Measurements from ENCODE around the gene FAM187B. TPM values are rescaled to one million over a fixed set of nuclear protein-coding genes. Genes with fewer than 3 reads are reported as not detected.
A peak's percentile ranks its signal among the peaks of the same experiment; 100 is the strongest.

The FAM187B gene
- total RNA-seq, 1 donor from 2014 or later = not detected

DNA sequence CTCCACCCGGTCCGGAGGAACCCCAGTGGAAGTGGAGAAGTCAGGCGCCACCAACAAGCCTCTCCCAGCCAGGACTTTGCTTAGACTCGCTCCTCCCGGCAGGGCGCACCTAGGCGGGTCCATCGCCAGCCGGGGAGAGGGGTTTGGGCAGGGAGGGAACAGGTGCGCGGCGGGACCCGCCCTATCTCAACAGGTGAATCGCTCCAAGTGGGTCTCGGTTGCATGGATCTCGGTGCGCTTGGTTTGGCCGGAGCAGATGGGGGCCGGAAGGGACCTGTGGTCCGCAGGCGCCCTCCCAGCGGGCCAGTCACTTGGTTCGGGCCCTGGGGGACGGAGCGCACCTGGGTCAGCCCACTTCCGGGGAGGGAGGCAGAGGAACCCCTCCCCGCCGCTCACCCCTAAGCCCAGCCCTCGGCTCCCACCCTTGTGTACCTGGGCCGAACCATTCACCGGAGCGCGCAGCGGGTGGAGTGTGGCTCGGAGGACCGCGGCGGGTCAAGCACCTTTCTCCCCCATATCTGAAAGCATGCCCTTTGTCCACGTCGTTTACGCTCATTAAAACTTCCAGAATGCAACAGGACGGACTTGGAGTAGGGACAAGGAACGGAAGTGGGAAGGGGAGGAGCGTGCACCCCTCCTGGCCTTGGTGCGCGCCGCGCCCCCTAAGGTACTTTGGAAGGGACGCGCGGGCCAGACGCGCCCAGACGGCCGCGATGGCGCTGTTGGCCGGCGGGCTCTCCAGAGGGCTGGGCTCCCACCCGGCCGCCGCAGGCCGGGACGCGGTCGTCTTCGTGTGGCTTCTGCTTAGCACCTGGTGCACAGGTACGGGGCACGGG is 20.0 kb upstream of the FAM187B start, which contains the start of gene LSR:
LSR (plus strand) TSS at position 693 of the 836 bp plus-strand sequence; CDS start at position 714, 21 bp downstream.
- Mint-ChIP-seq H3K4me1 (ENCODE audit: low read depth, unreplicated experiment) (peaks cover 2% of the 10 kb centered on the region), H3K9me3 (ENCODE audit: unreplicated experiment) (peaks cover 3% of the 10 kb centered on the region), H3K4me3 (ENCODE audit: unreplicated experiment) (peak within 1 kb of the TSS; percentile 85), H3K36me3 (ENCODE audit: low read depth, unreplicated experiment) (peaks cover 2% of the 10 kb centered on the region), H3K27ac (ENCODE audit: unreplicated experiment) (peak within 1 kb of the TSS; percentile 62), H3K27me3 (ENCODE audit: low read depth, unreplicated experiment) (peaks cover 24% of the 10 kb centered on the region)
- H3K27me3 ChIP-seq (ENCODE audit: insufficient read depth, low read length) = peaks cover 31% of the 10 kb centered on the region
- no peaks in the 10 kb centered on the region for H3K4me1 ChIP-seq (ENCODE audit: insufficient read depth, low read length)
- H3K27ac ChIP-seq (ENCODE audit: low read depth, low read length) = no peak within 1 kb of the TSS
- no peak for TF ChIP-seq CTCF (IDR thresholded peaks at IDR 0.05; ENCODE audit: insufficient read depth, low read depth, low read length)
- TF ChIP-seq EZH2 (IDR thresholded peaks at IDR 0.05; ENCODE audit: insufficient read depth, low read length) = peak; percentile 25
- FAIRE-seq (no peak), DNase-seq (ENCODE audit: low read depth) (no peak)
- H3K4me2 ChIP-seq (ENCODE audit: low read length) = no peak within 1 kb of the TSS
- H4K20me1 ChIP-seq (ENCODE audit: insufficient read depth, low read length) = no peaks in the 10 kb centered on the region
- no peak within 1 kb of the TSS for H2AFZ ChIP-seq (ENCODE audit: low read depth, low read length)
- no peaks in the 10 kb centered on the region for H3K9me3 ChIP-seq (ENCODE audit: insufficient read depth, low read depth, low read length)
- no peak within 1 kb of the TSS for H3K4me3 ChIP-seq (ENCODE audit: insufficient read depth, low read depth, low read length)
- no peaks in the 10 kb centered on the region for H3K79me2 ChIP-seq (ENCODE audit: insufficient read depth, low read length)
- no peak within 1 kb of the TSS for H3K9ac ChIP-seq (ENCODE audit: low read length)
- no peaks in the 10 kb centered on the region for H3K36me3 ChIP-seq (ENCODE audit: insufficient read depth, low read length)

- no peaks in the 10 kb centered on the region for H3K4me1 ChIP-seq (ENCODE audit: insufficient read depth, low read length)
- no peaks in the 10 kb centered on the region for H3K9me3 ChIP-seq (ENCODE audit: insufficient read depth, low read depth, low read length)
- no peaks in the 10 kb centered on the region for H3K36me3 ChIP-seq (ENCODE audit: insufficient read depth, low read length)
- Mint-ChIP-seq H3K27ac (ENCODE audit: unreplicated experiment) (peak overlapping the region; percentile 47), H3K27me3 (ENCODE audit: low read depth, unreplicated experiment) (peaks cover 24% of the 10 kb centered on the region), H3K4me3 (ENCODE audit: unreplicated experiment) (peak overlapping the region; percentile 85), H3K36me3 (ENCODE audit: low read depth, unreplicated experiment) (peaks cover 2% of the 10 kb centered on the region), H3K4me1 (ENCODE audit: low read depth, unreplicated experiment) (peaks cover 2% of the 10 kb centered on the region), H3K9me3 (ENCODE audit: unreplicated experiment) (peaks cover 6% of the 10 kb centered on the region)
- TF ChIP-seq CTCF (IDR thresholded peaks at IDR 0.05; ENCODE audit: insufficient read depth, low read depth, low read length) = no peak
- no peak for TF ChIP-seq EZH2 (IDR thresholded peaks at IDR 0.05; ENCODE audit: insufficient read depth, low read length)
- H3K4me3 ChIP-seq (ENCODE audit: insufficient read depth, low read depth, low read length) = no peak overlapping the region
- peaks cover 31% of the 10 kb centered on the region for H3K27me3 ChIP-seq (ENCODE audit: insufficient read depth, low read length)
- no peaks in the 10 kb centered on the region for H3K79me2 ChIP-seq (ENCODE audit: insufficient read depth, low read length)
- no peak overlapping the region for H3K4me2 ChIP-seq (ENCODE audit: low read length)
- H4K20me1 ChIP-seq (ENCODE audit: insufficient read depth, low read length) = no peaks in the 10 kb centered on the region
- H3K27ac ChIP-seq (ENCODE audit: low read depth, low read length) = no peak overlapping the region
- FAIRE-seq = no peak
- DNase-seq (ENCODE audit: low read depth) = no peak
- no peak overlapping the region for H2AFZ ChIP-seq (ENCODE audit: low read depth, low read length)
- H3K9ac ChIP-seq (ENCODE audit: low read length) = no peak overlapping the region
Measured at GRCh38 chr19:35247526-35248309, 19.2 kb upstream of the FAM187B start.

Measured in astrocyte (in vitro differentiated cells and primary cell).